ENCODE data around the gene EFCAB8.

DNA sequence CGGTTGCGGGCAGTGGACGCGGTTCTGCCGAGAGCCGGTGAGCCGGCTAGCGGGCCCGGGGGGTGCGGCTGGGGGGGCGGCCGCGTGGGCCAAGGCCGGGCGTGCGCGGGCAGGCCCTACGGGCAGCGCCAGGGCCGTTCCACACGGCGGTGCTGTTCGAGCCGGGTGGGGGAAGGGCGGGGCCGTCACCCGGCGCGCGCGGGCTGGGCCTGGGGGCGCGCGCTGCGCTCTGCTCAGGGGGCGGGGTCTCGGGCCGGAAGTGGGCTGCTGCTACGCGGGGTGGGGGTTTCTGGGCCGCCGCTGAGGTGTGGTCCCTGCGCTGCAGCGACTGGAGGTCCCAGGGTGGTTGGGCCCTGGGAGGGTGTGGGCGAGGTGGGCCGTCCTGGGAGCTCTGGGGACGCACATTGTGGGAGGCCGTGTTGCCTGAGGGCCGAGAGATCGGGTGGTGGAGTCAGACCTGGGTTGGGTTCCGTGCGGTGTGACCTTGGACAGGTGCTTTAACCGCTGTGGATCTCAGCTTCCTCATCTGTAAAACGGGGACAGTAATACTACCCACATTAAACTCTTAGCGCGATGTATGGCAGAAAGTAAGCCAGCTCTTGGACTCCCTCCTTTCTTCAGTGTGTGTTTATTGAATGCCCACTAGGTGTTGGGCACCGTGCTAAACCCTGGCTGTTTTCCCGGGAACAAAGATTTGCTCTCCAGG, 38.6 kb upstream of the EFCAB8 start:
- TF ChIP-seq, protein P1, sequence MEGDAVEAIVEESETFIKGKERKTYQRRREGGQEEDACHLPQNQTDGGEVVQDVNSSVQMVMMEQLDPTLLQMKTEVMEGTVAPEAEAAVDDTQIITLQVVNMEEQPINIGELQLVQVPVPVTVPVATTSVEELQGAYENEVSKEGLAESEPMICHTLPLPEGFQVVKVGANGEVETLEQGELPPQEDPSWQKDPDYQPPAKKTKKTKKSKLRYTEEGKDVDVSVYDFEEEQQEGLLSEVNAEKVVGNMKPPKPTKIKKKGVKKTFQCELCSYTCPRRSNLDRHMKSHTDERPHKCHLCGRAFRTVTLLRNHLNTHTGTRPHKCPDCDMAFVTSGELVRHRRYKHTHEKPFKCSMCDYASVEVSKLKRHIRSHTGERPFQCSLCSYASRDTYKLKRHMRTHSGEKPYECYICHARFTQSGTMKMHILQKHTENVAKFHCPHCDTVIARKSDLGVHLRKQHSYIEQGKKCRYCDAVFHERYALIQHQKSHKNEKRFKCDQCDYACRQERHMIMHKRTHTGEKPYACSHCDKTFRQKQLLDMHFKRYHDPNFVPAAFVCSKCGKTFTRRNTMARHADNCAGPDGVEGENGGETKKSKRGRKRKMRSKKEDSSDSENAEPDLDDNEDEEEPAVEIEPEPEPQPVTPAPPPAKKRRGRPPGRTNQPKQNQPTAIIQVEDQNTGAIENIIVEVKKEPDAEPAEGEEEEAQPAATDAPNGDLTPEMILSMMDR (conservative IDR thresholded peaks at IDR 0.05; ENCODE audit: low read length), result no peak
- TF ChIP-seq EZH2phosphoT487 (IDR thresholded peaks at IDR 0.05; ENCODE audit: borderline replicate concordance, low read depth, low read length), result no peak

Measured in OCI-LY7 (cell line).